Ectodermal cell (in vitro differentiated cells): Measurements from ENCODE around the gene CLMN.

ENCODE experiments used
- H3K27ac ChIP-seq: 2 replicates; pipeline ENCODE4 v1.7.0; 2013; ENCODE audit warnings: mild to moderate bottlenecking, low read depth, low read length; ENCODE audit not compliant: insufficient read depth, poor library complexity, severe bottlenecking
- H3K27me3 ChIP-seq: 2 replicates; pipeline ENCODE4 v1.7.0; 2013; ENCODE audit warnings: mild to moderate bottlenecking, low read length; ENCODE audit not compliant: insufficient read depth, control insufficient read depth, poor library complexity, severe bottlenecking
- H3K36me3 ChIP-seq: one replicate; pipeline ENCODE4 v1.7.0; 2013; ENCODE audit warnings: low read length; ENCODE audit not compliant: control insufficient read depth, insufficient read depth
- H3K4me1 ChIP-seq: one replicate; pipeline ENCODE4 v1.7.0; 2013; ENCODE audit warnings: low read length; ENCODE audit not compliant: control insufficient read depth, insufficient read depth
- H3K4me3 ChIP-seq: 2 replicates; pipeline ENCODE4 v1.7.0; 2013; ENCODE audit warnings: low read depth, low read length, control low read depth; ENCODE audit not compliant: insufficient read depth
- H3K9me3 ChIP-seq: 2 replicates; pipeline ENCODE4 v1.7.0; 2013; ENCODE audit warnings: mild to moderate bottlenecking, low read length, moderate library complexity; ENCODE audit not compliant: control insufficient read depth
- WGBS, 2 experiments: methylation state at CpG; one replicate each; pipeline ENCODE4 v1.1.7; 2013; ENCODE audit warnings: missing lambda C conversion rate in 2 of 2; 5-methylcytosine and 5-hydroxymethylcytosine counted together

The CLMN gene

GRCh38 chr14:95315156-95315555 lies 4.6 kb downstream of the CLMN start:
- peaks cover 13% of the 10 kb centered on the region for H3K27me3 ChIP-seq
- no peak overlapping the region for H3K27ac ChIP-seq
- H3K4me3 ChIP-seq, result no peak overlapping the region
- no peaks in the 10 kb centered on the region for H3K9me3 ChIP-seq
- H3K36me3 ChIP-seq, result no peaks in the 10 kb centered on the region
- WGBS, 2 experiments, result 93 to 95% methylated on average over 6 of the region's 6 CpGs
- peaks cover 1% of the 10 kb centered on the region for H3K4me1 ChIP-seq

DNA sequence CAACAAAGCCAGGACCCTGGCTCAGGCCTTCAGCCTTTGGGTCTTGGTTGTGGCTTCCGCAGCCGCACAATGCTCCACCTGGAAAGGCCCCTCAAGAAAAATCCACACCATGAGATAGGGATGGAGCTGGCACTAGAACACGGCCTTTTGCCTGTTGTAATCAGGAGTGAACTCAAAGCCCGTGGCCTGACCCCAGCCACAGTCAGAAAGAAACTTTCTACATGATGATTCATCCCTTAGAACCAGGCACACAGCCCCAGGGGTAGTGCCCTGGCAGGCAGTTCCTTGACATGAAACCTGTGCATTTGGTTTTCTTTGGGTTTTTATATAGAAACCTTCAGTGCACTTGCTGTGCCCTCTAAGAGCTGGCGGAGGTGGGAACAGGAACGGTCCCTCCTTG lies 5.1 kb downstream of the CLMN start:
- Histone ChIP-seq H3K27ac (no peak overlapping the region), H3K4me1 (no peaks in the 10 kb centered on the region), H3K4me3 (no peak overlapping the region), H3K9me3 (no peaks in the 10 kb centered on the region), H3K36me3 (no peaks in the 10 kb centered on the region), H3K27me3 (peaks cover 13% of the 10 kb centered on the region)
- 94 to 95% methylated on average over 6 of the region's 6 CpGs for WGBS, 2 experiments

- H3K9me3 ChIP-seq, result no peaks in the 10 kb centered on the region
- H3K36me3 ChIP-seq, result no peaks in the 10 kb centered on the region
- no peak overlapping the region for H3K4me3 ChIP-seq
- H3K4me1 ChIP-seq, result no peaks in the 10 kb centered on the region
- H3K27me3 ChIP-seq, result peaks cover 5% of the 10 kb centered on the region
- WGBS, 2 experiments, result 92 to 94% methylated on average over 5 of the region's 5 CpGs
- H3K27ac ChIP-seq, result no peak overlapping the region
These were observed 6.0 kb downstream of the CLMN start for GRCh38 chr14:95313707-95314106.

DNA sequence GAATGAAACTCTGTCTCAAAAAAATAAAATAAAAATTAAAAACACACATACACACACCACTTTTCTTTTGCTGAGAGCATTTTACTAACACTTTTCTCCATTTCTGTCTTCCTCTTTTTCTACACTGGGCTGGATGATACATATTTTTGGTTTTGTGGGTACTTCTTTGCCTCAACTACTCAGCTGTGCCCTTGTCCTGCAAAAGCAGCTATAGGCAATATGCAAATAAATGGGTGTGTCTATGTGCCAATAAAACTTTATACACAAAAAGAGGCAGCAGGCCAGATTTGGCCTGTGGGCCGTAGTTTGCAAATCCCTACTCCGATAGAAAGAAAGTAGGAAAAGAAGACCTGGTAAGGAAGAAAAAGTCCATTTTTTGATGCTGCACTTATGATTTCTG lies 6.5 kb downstream of the CLMN start:
- H3K27me3 ChIP-seq, result no peaks in the 10 kb centered on the region
- H3K27ac ChIP-seq, result no peak overlapping the region
- no peaks in the 10 kb centered on the region for H3K36me3 ChIP-seq
- no peaks in the 10 kb centered on the region for H3K4me1 ChIP-seq
- H3K4me3 ChIP-seq, result no peak overlapping the region
- 59 to 70% methylated on average over 2 of the region's 2 CpGs for WGBS, 2 experiments
- no peaks in the 10 kb centered on the region for H3K9me3 ChIP-seq

- Histone ChIP-seq H3K36me3 (no peaks in the 10 kb centered on the region), H3K4me1 (no peaks in the 10 kb centered on the region), H3K9me3 (no peaks in the 10 kb centered on the region), H3K27me3 (no peaks in the 10 kb centered on the region), H3K27ac (no peak overlapping the region), H3K4me3 (no peak overlapping the region)
- WGBS, 2 experiments, result 73 to 81% methylated on average over 6 of the region's 6 CpGs
These were observed 7.4 kb downstream of the CLMN start for GRCh38 chr14:95312311-95312710.

DNA sequence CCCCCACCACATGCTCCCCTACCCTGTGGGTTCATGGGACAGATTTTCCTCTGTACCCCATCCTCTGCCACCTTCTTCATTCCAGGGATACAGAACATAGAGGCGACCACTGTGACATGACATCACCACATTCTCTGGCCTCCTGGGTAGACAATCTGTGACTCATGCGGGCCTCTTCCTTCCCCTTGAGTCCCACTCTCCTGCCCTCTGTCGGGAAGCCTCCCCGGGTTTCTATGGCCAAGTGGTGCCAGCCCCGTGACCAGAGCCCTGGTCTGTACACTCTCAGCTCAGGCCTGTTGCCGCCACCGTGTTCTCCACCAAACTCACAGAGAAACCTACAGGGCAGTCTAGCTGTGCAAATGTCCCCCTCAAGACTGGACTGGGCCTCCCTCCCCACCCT lies 8.0 kb downstream of the CLMN start:
- no peaks in the 10 kb centered on the region for H3K4me1 ChIP-seq
- H3K36me3 ChIP-seq, result no peaks in the 10 kb centered on the region
- no peaks in the 10 kb centered on the region for H3K27me3 ChIP-seq
- no peaks in the 10 kb centered on the region for H3K9me3 ChIP-seq
- no peak overlapping the region for H3K4me3 ChIP-seq
- no peak overlapping the region for H3K27ac ChIP-seq
- 88 to 91% methylated on average over 7 of the region's 7 CpGs for WGBS, 2 experiments

DNA sequence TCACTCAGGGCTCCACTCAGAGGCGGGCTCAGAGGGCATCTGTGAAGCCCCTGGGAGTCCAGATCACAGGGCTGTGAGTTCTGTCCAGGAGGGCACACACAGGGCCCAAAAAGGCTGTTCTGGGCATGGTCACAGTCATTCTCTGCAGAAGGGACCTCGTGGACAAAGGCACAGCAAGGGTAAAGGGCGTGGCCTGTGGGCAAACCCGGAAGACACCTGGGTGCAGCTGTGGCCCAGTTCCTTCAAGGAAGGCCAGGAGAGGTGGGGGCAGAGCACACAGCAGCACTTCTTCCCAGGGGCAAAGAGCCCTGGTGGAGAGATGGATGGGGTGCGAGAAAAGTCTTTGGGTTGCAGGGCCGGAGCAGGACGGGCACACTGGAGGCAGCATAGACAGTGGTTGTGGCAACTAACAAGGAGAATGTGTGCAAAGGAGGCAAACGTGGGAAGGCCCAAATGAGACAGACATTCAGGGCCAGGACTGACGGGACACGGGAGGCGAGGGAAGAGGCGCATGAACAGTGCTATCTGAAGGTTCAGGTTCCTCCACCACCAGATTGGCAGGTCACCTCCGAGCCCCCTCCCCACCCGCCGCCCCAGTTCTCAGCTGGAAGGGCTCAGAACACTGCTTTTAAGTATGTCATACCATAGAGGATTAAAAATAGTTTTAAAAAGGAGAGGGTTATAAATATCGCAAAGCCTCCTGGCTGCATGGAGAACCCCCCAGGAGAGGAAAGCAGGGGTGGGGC lies 8.9 kb downstream of the CLMN start:
- H3K4me1 ChIP-seq, result no peaks in the 10 kb centered on the region
- no peaks in the 10 kb centered on the region for H3K36me3 ChIP-seq
- no peaks in the 10 kb centered on the region for H3K9me3 ChIP-seq
- no peaks in the 10 kb centered on the region for H3K27me3 ChIP-seq
- no peak overlapping the region for H3K4me3 ChIP-seq
- 95% methylated on average over 16 of the region's 16 CpGs for WGBS, 2 experiments
- H3K27ac ChIP-seq, result no peak overlapping the region

DNA sequence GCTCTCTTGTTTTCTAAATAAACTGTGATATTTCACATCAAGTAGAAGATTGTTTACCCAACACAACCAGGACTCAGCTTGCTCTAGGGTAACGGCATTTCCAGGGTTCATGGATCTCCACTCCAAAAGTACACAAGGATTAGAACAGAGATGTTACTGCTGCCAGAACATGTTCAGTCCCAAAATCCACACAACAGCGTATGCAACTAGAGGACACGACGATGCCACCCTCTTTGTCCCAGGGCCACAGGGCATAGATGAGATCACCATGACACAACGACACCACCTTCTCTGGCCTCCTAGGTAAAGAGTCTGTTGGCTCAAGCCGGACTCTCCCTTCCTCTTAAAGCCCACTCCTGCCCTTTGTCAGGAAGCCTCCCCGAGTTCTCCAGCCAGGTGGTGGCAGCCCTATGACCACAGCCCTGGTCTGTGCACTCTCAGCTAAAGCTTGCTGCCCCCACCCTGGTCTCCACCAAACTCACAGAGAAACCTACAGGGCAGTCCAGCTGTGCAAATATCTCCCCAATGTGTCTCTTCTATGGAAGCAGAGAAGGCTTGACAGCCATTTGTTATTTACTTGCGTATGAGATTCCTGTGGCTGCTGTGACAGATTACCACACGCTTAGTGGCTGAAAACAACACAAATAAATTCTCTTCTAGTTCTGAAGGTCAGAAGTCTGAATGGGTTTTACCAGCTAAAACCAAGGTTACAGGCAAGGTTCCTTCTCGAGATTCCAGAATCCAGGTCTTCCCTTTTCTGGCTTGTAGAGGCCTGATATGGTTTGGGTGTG lies 10.3 kb downstream of the CLMN start:
- no peaks in the 10 kb centered on the region for H3K27me3 ChIP-seq
- no peak overlapping the region for H3K4me3 ChIP-seq
- H3K4me1 ChIP-seq, result no peaks in the 10 kb centered on the region
- WGBS, 2 experiments, result 95 to 97% methylated on average over 10 of the region's 10 CpGs
- no peaks in the 10 kb centered on the region for H3K9me3 ChIP-seq
- no peak overlapping the region for H3K27ac ChIP-seq
- no peaks in the 10 kb centered on the region for H3K36me3 ChIP-seq

DNA sequence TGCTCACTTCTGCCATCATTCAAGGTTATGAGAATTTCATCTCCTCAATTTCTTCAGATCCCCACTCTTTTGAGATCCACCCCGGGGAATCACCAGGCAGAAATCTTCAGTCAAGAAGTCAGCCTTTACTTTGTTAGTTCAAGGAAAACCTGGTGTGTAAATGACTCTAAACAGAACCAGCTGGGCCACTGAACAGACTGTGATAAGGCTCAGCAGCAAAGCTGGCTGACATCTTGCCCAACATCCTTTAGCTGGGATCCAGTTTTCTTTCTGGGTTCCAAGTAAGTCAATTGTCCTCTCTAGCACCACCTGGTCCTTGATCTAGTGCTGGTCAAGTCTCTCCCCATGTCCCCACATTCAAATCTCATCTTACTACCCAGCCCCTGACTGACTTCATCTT lies 11.6 kb downstream of the CLMN start:
- Histone ChIP-seq H3K27me3 (no peaks in the 10 kb centered on the region), H3K4me3 (no peak overlapping the region), H3K4me1 (peaks cover 7% of the 10 kb centered on the region), H3K27ac (no peak overlapping the region), H3K9me3 (no peaks in the 10 kb centered on the region), H3K36me3 (no peaks in the 10 kb centered on the region)
- 96 to 100% methylated on average over 1 of the region's 1 CpG for WGBS, 2 experiments

DNA sequence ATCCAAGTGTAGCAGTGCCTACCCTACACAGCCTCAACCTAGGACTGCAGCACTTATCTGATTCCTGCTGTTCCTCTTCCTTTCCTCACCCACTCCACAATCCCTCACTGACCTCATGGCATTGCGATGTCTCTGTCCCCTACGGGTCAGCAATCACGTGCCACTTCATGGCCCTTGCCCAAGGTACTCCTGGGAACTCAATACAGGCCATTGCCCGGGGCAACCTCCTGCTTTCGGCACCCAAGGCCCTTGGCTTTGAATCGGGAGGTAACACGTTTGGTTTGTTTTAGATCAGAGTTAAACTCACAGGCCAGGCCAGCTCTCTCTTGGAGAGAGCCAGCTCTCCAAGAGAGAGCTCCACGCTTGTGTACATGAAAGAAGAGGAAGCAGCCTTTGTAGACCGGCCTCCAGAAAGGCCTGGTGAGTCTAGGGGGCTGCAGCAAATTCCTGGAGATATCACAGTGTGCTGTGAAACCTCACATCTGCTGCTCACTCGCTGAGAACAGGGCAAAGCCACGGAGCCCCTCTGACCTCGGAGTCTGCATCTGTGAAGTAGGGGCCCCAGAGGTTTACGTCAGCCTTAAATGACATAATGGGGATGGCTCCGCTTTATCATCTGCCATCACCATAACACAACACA lies 12.2 kb downstream of the CLMN start:
- no peaks in the 10 kb centered on the region for H3K27me3 ChIP-seq
- H3K27ac ChIP-seq, result no peak overlapping the region
- peaks cover 12% of the 10 kb centered on the region for H3K4me1 ChIP-seq
- H3K36me3 ChIP-seq, result no peaks in the 10 kb centered on the region
- WGBS, 2 experiments, result 91 to 93% methylated on average over 14 of the region's 14 CpGs
- H3K4me3 ChIP-seq, result no peak overlapping the region
- H3K9me3 ChIP-seq, result no peaks in the 10 kb centered on the region
